ENCODE measurements around the gene FOSL1.

Gene FOSL1

DNA sequence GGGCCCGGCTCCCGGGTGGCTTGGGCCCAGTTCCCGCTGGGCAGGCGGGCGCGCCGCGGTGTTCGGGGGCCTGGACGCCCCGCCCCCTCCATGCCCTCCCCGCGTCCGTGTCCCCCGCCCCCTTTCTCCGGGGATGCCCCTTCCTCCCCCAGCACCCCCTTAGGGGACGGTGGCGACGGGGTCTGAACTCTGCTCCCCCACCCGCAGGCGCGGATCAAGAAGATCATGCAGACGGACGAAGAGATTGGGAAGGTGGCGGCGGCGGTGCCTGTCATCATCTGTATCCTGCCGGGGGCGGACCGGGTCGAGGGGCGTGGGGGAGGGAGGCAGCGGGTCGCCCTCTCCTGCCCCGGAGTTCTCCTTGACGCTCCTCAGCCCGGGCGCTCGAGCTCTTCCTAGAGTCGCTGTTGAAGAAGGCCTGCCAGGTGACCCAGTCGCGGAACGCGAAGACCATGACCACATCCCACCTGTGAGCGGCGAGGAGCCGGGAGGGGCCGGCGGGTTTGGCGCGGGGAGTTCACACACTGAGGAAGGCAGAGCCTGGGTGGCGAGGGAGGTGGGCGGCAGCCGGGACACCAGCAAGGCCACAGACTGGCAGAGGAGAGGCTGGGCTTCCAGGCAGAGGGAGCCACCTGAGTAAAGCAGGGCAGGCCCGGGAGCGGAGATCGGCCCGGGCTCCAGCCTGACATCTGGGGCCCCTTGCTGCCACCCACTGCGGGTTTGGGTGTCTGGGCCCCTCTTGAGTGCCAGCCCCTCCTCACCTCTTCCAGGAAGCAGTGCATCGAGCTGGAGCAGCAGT is 19.6 kb upstream of the FOSL1 start:
- DNase-seq: peak; percentile 66 to 68

- peak; percentile 98 to 99 for DNase-seq
These were observed 19.0 kb upstream of the FOSL1 start, which contains the start of gene DRAP1 for GRCh38 chr11:65919141-65919572. Gene DRAP1 (plus strand): TSS chr11:65919426. CDS start chr11:65919502, 76 bp downstream.

GRCh38 chr11:65918211-65919140 is 18.3 kb upstream of the FOSL1 start, which contains the start of gene C11orf68:
Gene C11orf68 (minus strand): TSS chr11:65919062. CDS start chr11:65919031, 31 bp downstream.
- no peak for DNase-seq

GRCh38 chr11:65917434-65918210 is 17.4 kb upstream of the FOSL1 start:
- no peak for DNase-seq

DNA sequence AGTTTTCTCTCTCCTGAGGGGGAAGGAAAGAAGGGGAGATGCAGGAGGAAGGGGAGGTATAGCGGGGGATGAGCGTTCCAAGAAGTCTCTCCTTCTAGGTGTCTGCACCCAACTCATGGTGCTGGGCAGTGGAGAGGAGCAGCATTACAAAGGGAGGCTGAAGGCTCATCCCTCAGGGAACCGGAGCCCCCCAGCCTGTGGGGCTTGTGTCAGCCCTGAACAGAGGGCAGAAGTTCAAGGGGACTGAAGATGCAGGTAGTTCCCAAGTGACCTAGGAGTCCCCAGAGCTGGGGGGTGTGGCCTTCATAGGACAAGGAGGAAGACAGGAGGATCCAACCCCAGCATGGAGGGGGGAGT is 16.9 kb upstream of the FOSL1 start:
- DNase-seq: no peak

GRCh38 chr11:65916391-65916790 is 16.2 kb upstream of the FOSL1 start:
- DNase-seq: no peak

DNA sequence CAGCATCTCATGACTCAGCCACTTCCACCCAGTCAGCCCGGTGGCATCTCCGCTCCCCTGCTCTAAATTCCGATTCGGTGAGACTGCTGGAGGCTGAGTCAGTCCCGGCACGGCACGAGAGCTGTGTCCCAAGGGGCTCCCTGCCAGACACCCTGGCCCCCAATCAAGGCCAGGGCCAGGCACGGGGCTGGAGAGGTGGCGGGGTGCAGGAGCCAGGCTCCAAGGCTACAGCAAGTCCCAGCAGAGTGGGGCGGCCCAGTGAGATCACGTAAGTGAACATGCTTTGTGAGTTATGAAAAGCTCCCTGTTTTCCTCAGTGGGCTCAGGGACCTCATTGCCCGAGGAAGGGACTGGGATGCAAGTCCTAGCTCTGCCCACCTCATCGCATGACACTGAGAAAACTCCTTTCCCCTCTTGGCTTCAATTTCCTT is 15.6 kb upstream of the FOSL1 start:
- DNase-seq: no peak

- DNase-seq: no peak
These were observed 15.1 kb upstream of the FOSL1 start for GRCh38 chr11:65915101-65915820.

GRCh38 chr11:65912845-65913244 is 12.7 kb upstream of the FOSL1 start:
- no peak for DNase-seq

DNA sequence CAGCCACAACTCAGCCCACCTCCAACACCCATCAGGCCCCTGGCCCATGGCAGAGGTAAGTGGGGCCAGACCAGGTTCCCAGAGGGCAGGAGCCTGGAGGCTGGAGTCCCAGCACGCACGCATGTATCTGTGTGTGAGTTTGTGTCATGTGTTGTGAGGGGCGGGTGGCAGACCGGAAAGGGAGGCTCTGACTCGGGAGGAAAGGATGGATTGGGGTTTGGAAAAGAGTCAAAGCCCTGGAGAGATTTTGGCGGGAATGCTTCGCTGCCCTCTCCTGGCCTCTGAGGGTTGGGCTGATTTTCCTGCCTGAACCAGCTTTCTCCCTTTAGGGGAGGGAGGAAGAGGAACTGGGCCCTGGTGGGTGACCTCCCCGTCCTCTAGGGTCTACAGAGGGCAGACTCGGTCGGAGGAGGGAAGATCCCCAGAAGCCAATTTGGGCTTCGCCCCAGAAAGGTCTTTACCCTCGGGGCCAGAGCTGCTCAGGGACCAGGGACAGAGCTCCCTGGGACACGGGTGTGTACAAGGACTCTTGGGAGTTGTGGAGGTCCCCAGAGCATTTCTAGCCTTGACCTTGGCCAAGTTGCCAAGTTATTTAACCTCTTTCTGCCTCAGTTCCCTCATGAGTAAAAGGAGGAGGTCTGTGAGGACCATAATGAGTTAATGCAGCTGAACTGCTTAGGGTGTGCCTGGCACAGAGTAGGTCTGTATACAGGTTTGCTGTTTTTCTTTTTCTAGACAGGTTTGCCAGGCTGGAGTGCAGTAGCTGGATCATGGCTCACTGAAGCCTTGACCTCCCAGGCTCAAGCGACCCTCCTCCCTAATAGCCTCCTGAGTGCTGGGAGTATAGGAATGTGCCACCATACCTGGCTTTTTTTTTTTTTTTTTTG is 11.7 kb upstream of the FOSL1 start:
- no peak for DNase-seq

DNA sequence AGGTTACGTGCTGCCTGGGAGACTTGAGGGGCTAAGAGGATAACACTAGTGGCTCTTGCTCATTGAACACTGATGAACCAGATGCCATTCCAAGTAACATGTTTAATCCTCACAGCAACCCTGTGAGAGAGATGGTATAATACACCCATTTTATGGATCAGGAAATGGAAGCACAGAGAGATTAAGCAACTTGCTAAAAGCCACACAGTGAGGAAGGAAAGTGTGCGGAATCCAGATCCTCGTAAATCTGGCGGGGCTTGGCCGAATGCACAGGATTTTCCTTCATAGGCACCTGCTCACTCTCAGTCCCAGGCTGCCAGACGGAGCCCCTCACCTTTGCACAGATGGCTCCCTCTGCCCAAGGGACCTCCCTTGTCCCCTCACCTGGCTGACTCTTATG is 7.7 kb upstream of the FOSL1 start:
- no peak for DNase-seq

GRCh38 chr11:65906602-65907001 is 6.4 kb upstream of the FOSL1 start:
- no peak for DNase-seq

DNA sequence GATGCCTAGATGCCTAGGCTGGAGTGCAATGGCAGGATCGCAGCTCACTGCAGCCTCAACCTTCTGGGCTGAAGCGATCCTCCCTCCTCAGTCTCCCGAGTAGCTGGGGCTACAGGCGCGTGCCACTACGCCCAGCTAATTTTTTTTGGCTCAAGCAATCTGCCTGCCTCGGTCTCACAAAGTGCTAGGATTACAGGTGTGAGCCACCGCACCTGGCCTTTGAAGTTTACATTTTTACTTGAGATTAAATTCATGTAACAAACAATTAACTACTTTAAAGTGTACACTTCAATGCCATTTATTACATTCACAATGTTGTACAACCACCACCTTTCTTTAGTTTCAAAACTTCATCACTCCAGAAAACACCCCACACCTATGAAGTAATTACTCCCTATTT is 3.5 kb upstream of the FOSL1 start:
- no peak for DNase-seq

- no peak for DNase-seq
These were observed 2.9 kb upstream of the FOSL1 start for GRCh38 chr11:65903068-65903481.

DNA sequence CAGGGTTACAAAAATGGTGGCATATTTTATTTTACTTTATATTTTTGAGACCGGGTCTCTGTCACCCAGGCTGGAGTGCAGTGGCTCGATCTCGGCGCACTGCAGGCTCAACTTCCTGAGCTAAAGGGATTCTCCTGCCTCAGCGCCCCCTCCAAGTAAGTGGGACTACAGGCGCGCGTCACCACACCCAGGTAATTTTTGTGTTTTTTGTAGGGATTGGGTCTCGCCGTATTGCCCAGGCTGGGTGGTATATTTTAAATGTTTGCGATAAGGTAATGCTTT is 652 bp upstream of the FOSL1 start:
- no peak for DNase-seq

GRCh38 chr11:65899356-65900124 is 648 bp downstream of the FOSL1 start:
- peak; percentile 80 to 86 for DNase-seq

DNA sequence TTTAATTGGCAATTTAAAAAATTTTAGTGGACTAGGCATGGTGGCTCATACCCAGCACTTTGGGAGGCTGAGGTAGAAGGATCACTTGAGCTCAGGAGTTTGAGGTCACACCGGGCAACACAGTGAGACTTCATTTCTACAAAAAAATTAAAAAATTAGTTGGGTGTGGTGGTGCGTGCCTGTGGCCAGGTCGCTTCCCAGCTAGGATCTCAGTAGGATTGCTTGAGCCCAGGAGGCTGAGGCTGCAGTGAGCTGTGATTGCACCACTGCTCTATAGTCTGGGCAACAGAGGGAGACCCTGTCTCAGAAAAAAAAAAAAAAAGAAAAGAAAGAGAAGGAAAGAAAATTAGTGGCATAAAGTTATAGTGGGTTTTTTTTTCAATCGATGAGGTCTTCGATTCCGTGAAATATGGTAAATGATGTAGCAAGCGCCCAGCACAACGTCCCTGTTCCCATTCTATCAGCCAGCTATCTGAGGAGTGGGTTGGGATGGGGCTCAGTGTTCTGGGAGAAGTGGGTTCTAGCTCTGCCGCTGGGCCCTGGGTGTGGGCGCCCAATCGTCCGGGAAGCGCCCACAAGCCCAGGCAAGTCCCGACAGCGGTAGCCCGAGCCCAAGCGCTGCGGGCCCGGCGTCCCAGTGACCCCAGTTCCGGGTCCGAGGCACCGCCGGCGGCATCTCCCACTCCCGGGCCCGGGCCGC is 1.4 kb downstream of the FOSL1 start:
- DNase-seq: no peak

GRCh38 chr11:65897020-65897471 is 3.1 kb downstream of the FOSL1 start:
- DNase-seq: no peak
